Measurements from ENCODE around the gene SMAD7.

SMAD7 gene

GRCh38 chr18:48959921-48960920 lies 9.5 kb upstream of the SMAD7 start:
- no peak for DNase-seq

- no peak for DNase-seq
These were observed 8.8 kb upstream of the SMAD7 start for GRCh38 chr18:48959551-48959920.

GRCh38 chr18:48958951-48959350 lies 8.2 kb upstream of the SMAD7 start:
- DNase-seq = no peak

GRCh38 chr18:48957616-48958015 lies 6.9 kb upstream of the SMAD7 start:
- no peak for DNase-seq

- DNase-seq = no peak
These were observed 6.4 kb upstream of the SMAD7 start for GRCh38 chr18:48957136-48957535.

DNA sequence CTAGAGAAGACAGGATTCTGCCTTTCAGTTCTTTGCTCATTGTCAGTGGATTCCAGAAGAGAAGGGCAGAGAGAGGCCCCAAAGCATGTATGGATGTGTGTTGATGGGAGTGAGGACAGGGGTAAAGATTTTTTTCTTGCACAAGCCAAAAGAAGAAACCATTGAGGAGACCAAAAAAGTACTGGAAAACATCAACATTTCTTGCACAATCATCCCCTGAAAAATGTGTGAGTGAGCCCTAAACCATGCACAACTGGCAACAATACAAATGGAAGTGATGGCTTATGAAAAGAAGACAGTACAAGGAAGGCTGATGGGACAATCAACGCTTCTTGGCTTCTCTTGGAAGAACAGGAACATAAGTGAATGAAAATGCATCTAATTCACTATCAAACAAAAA lies 5.6 kb upstream of the SMAD7 start:
- DNase-seq = no peak

GRCh38 chr18:48955830-48956261 lies 5.1 kb upstream of the SMAD7 start:
- DNase-seq = no peak

GRCh38 chr18:48954886-48955819 lies 4.4 kb upstream of the SMAD7 start:
- no peak for DNase-seq

- DNase-seq = no peak
These were observed 2.4 kb upstream of the SMAD7 start for GRCh38 chr18:48953104-48953706.

GRCh38 chr18:48952287-48953103 lies 1.7 kb upstream of the SMAD7 start:
- peak; percentile 49 for DNase-seq

DNA sequence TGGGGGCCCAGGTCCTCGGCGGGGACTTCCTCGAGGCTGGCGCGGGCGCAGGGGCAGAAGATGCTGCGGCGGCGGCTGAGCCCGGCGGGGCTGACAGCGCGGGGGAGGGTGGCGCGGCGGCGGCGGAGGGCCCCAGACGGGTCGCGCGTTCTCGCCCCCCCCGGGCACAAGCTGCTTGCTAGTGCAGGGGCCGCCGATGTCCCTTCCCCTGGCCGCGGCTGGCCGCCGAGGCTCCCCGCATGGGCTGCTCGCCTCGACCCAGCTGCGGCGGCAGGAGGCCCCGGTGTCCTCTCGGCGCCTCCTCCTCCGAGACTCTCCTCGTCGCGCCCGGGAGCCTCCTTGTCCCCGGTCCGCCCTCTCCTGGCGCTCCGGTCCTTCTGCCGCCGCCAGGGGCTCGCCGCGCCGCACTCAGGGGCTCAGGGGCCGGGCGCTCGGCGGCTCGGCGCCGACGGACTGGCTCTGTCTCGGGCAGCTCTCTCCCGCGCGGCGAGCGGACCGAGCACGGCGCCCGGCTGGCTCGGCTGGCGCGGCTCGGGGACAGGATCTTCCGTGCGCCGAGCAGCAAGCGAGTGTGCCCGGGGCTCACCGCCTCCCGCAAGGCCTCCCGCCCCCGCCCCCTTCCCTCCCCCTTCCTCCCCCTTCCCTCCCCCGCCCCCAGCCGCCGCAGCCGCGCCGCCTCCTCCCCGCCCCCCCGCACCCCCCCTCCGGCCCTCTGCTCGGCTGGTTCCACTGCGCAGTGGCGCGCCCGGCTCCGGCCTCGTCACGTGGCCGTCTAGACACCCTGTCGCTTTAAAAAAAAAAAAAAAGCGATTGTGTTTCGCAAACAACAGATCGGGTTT lies 902 bp upstream of the SMAD7 start:
- DNase-seq = peak; percentile 89

DNA sequence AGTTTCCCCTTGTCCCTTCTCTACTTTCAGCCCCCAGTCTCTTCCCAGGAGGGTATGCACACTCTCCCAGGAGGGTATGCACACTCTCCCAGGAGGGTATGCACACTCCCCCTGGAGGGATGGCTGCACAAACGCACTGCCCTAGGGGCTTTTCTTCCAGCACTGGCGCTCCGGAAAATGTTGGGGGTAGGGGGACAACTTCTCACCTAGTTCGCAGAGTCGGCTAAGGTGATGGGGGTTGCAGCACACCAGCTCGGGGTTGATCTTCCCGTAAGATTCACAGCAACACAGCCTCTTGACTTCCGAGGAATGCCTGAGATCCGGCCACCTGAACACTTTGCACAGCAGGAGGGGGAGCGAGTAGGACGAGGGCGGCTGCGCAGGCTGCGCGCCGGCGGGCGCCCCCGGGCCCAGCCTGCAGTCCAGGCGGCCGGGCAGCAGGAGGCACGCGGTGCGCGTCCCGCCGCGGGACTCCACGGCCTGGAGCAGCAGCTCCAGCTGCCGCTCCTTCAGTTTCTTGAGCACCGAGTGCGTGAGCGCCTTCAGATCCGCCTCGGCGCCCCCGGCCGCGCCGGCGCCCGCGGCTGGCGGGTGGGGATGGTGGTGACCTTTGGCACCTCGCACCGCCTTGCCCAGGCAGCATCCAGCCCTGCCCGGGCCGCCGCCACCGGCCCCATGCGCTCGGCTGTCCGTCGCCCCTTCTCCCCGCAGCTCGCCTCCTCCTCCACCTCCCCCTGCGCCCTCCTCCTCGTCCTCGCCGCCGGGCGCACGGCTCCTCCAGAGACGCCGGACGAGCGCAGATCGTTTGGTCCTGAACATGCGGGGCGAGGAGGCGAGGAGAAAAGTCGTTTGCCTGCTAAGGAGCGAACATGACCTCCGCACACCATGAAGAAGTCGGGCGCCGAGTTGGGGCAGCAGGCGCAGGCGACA lies 894 bp downstream of the SMAD7 start:
- peak; percentile 34 for DNase-seq

GRCh38 chr18:48949050-48949605 lies 1.6 kb downstream of the SMAD7 start:
- DNase-seq = no peak

- DNase-seq = peak; percentile 39
These were observed 2.4 kb downstream of the SMAD7 start for GRCh38 chr18:48948112-48949049.

GRCh38 chr18:48947560-48947959 lies 3.2 kb downstream of the SMAD7 start:
- peak; percentile 28 for DNase-seq

DNA sequence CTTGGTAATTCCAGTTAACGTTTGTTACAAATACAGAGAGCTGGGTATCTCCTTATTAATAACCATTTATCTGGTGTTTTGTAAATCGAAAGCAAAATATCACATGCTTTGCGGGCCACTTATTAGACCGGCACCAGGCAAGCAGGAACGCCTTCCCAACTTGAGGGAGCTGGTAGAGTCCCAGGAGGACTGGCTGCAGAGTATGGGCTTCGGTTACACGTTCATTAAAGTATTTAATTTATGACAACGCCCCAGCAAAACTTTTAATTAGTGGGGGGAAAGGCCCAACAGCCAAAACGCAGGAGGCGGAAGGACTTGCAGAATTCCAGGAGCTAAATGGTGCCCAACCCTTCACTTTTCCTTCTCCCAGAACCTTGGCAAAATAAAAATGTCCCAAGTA lies 3.7 kb downstream of the SMAD7 start:
- DNase-seq = no peak

- DNase-seq = peak; percentile 71
These were observed 4.4 kb downstream of the SMAD7 start for GRCh38 chr18:48946329-48946835.

DNA sequence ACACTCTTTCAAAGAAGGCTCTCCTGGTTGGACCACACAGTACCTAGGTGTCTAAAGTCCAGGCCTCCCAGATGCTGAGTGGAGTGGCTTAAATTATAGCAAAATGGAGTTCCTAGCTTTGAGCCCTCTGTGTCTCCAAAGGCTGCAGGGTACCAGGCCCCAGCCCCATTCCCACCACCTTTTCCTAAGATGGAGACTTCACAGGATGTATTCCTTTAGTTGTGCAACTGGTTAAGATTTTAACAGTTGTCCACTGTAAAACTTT lies 4.9 kb downstream of the SMAD7 start:
- no peak for DNase-seq

DNA sequence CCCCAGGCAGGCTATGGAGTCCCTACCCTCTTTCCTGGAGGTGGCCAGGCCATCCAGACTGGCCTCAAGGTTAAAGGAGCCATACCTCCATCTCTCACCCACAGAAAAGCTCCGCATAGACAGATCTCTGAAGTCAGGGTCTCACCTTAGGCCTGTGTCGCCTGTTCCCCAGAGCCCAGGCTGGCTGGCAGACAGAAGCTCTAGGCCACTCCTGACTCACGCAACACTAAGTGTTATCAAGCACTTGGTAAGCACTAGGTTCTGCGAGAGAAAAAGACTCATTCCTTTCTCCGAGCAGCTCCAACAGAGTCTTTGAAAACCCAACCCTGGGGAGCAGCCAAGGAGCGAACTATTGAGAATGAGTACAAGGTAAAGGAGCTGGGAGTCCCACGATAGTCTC lies 6.1 kb downstream of the SMAD7 start:
- no peak for DNase-seq
